HEK293 (cell line): ENCODE results near the gene ZNF266.

ENCODE experiments used
- CTCF ChIA-PET: fragments of 350-600 bp; formaldehyde crosslinking; extraction: SDS; loops from one replicate; lab custom pipeline; 2021; ENCODE audit warnings: antibody characterized with exemption; lab: Yijun Ruan, JAX
- POLR2A ChIA-PET: fragments of 300-600 bp; formaldehyde crosslinking; extraction: SDS; loops from one replicate; lab custom pipeline; 2020; ENCODE audit warnings: antibody characterized with exemption, inconsistent platforms; lab: Yijun Ruan, JAX
- H3K27ac ChIP-seq: fragments of 200-500 bp; sonication (Bioruptor generic); 2 replicates; pipeline ENCODE4 v1.5.1; 2014; ENCODE audit warnings: low read depth, low read length, control low read depth, inconsistent platforms; ENCODE audit errors: extremely low read depth
- H3K36me3 ChIP-seq, 2 experiments: fragments of 200-500 bp in 1 of 2; sonication (Bioruptor generic) in 1 of 2; 1 replicate in 1 of 2; 2 replicates in 1 of 2; pipeline ENCODE4 v1.5.1; 2014 to 2017; ENCODE audit warnings: inconsistent platforms in 2 of 2, low read length in 2 of 2; ENCODE audit not compliant: control insufficient read depth in 2 of 2, insufficient read depth in 1 of 2
- H3K4me1 ChIP-seq: fragments of 200-500 bp; sonication (Bioruptor generic); 2 replicates; pipeline ENCODE4 v1.5.1; 2014; ENCODE audit warnings: mild to moderate bottlenecking, low read length, inconsistent platforms; ENCODE audit not compliant: control insufficient read depth, insufficient read depth
- H3K4me3 ChIP-seq: 2 replicates; pipeline ENCODE4 v1.5.1; 2011; ENCODE audit warnings: low read depth, mild to moderate bottlenecking, control low read depth, low read length, moderate library complexity
- H3K9me3 ChIP-seq: fragments of 200-500 bp; sonication (Bioruptor generic); 2 replicates; pipeline ENCODE4 v1.5.1; 2014; ENCODE audit warnings: low read depth, low read length, inconsistent platforms; ENCODE audit not compliant: control insufficient read depth, insufficient read depth
- BCL11A ChIP-seq: fragments of 450-650 bp; formaldehyde crosslinking; IDR thresholded peaks from 2 replicates; pipeline ENCODE4 v1.5.1; 2016; ENCODE audit warnings: low read depth, missing biosample characterization, missing genetic modification characterization
- GLIS1 ChIP-seq: fragments of 450-650 bp; formaldehyde crosslinking; IDR thresholded peaks from 2 replicates; pipeline ENCODE4 v1.5.1; 2016; ENCODE audit warnings: missing biosample characterization, missing genetic modification characterization
- KLF10 ChIP-seq: fragments of 450-650 bp; IDR thresholded peaks from 2 replicates; pipeline ENCODE4 v1.5.1; 2018; ENCODE audit warnings: missing biosample characterization, mild to moderate bottlenecking, missing genetic modification characterization
- SP2 ChIP-seq: fragments of 450-650 bp; formaldehyde crosslinking; IDR thresholded peaks from 2 replicates; pipeline ENCODE4 v1.5.1; 2016; ENCODE audit warnings: missing biosample characterization, missing genetic modification characterization
- ZEB2 ChIP-seq: fragments of 450-650 bp; formaldehyde crosslinking; IDR thresholded peaks from 2 replicates; pipeline ENCODE4 v1.5.1; 2016; ENCODE audit warnings: missing biosample characterization, missing genetic modification characterization
- ZFHX2 ChIP-seq: fragments of 450-650 bp; formaldehyde crosslinking; conservative IDR thresholded peaks from 2 replicates; pipeline ENCODE4 v1.5.1; 2016; ENCODE audit warnings: missing biosample characterization, missing genetic modification characterization
- ZNF274 ChIP-seq, 2 experiments: fragments of 200-500 bp in 1 of 2; fragments of 450-650 bp in 1 of 2; sonication (Bioruptor generic) in 1 of 2; formaldehyde crosslinking in 1 of 2; IDR thresholded peaks; 2 replicates each; pipeline versions ENCODE4 v1.5.1 to v1.6.1; 2014 to 2016; ENCODE audit warnings: borderline replicate concordance in 1 of 2, inconsistent platforms in 1 of 2, low read length in 1 of 2, missing biosample characterization in 1 of 2, missing genetic modification characterization in 1 of 2
- ZNF335 ChIP-seq: fragments of 450-650 bp; formaldehyde crosslinking; conservative IDR thresholded peaks from 2 replicates; pipeline ENCODE4 v1.5.1; 2016; ENCODE audit warnings: missing biosample characterization, missing genetic modification characterization
- ZNF341 ChIP-seq: fragments of 450-650 bp; formaldehyde crosslinking; IDR thresholded peaks from 2 replicates; pipeline ENCODE4; 2016; ENCODE audit warnings: low read depth, missing biosample characterization, missing genetic modification characterization
- ZNF366 ChIP-seq: fragments of 450-650 bp; formaldehyde crosslinking; conservative IDR thresholded peaks from 2 replicates; pipeline ENCODE4 v1.5.1; 2016; ENCODE audit warnings: missing biosample characterization, missing genetic modification characterization
- ZNF621 ChIP-seq: fragments of 450-650 bp; formaldehyde crosslinking; IDR thresholded peaks from 2 replicates; pipeline ENCODE4 v1.5.1; 2017; ENCODE audit warnings: missing biosample characterization, missing genetic modification characterization
- ZNF629 ChIP-seq: fragments of 450-650 bp; formaldehyde crosslinking; IDR thresholded peaks from 2 replicates; pipeline ENCODE4 v1.5.1; 2017; ENCODE audit warnings: missing biosample characterization, missing genetic modification characterization
- ZXDB ChIP-seq: fragments of 450-650 bp; formaldehyde crosslinking; IDR thresholded peaks from 2 replicates; pipeline ENCODE4 v1.5.1; 2016; ENCODE audit warnings: missing biosample characterization, missing genetic modification characterization
- TF ChIP-seq, protein P1 (sequence below): fragments of 450-650 bp; formaldehyde crosslinking; IDR thresholded peaks from 2 replicates; pipeline ENCODE4 v1.5.1; 2016; ENCODE audit warnings: missing biosample characterization, missing genetic modification characterization, low read depth
- TF ChIP-seq, protein P2 (sequence below): fragments of 450-650 bp; formaldehyde crosslinking; IDR thresholded peaks from 2 replicates; pipeline ENCODE4 v1.5.1; 2017; ENCODE audit warnings: missing biosample characterization, mild to moderate bottlenecking, missing genetic modification characterization, moderate library complexity
- TF ChIP-seq, protein P3 (sequence below): fragments of 450-650 bp; formaldehyde crosslinking; IDR thresholded peaks from 2 replicates; pipeline ENCODE4 v1.5.0; 2017; ENCODE audit warnings: missing biosample characterization, missing genetic modification characterization, borderline replicate concordance
- TF ChIP-seq, protein P4 (sequence below): sonication (generic); formaldehyde crosslinking; IDR thresholded peaks from 2 replicates; pipeline ENCODE4 v1.8.1; 2022; ENCODE audit warnings: mild to moderate bottlenecking, moderate library complexity, missing genetic modification reagents
- TF ChIP-seq, protein P5 (sequence below): fragments of 450-650 bp; formaldehyde crosslinking; IDR thresholded peaks from 2 replicates; pipeline ENCODE4 v1.5.1; 2016; ENCODE audit warnings: missing biosample characterization, missing genetic modification characterization
- TF ChIP-seq, protein P6 (sequence below): fragments of 450-650 bp; formaldehyde crosslinking; IDR thresholded peaks from 2 replicates; pipeline ENCODE4 v1.5.1; 2016; ENCODE audit warnings: missing biosample characterization, missing genetic modification characterization
- TF ChIP-seq, protein P7 (sequence below): fragments of 450-650 bp; formaldehyde crosslinking; conservative IDR thresholded peaks from 2 replicates; pipeline ENCODE4 v1.5.1; 2016; ENCODE audit warnings: low read depth, missing biosample characterization, missing genetic modification characterization

ZNF266 gene

DNA sequence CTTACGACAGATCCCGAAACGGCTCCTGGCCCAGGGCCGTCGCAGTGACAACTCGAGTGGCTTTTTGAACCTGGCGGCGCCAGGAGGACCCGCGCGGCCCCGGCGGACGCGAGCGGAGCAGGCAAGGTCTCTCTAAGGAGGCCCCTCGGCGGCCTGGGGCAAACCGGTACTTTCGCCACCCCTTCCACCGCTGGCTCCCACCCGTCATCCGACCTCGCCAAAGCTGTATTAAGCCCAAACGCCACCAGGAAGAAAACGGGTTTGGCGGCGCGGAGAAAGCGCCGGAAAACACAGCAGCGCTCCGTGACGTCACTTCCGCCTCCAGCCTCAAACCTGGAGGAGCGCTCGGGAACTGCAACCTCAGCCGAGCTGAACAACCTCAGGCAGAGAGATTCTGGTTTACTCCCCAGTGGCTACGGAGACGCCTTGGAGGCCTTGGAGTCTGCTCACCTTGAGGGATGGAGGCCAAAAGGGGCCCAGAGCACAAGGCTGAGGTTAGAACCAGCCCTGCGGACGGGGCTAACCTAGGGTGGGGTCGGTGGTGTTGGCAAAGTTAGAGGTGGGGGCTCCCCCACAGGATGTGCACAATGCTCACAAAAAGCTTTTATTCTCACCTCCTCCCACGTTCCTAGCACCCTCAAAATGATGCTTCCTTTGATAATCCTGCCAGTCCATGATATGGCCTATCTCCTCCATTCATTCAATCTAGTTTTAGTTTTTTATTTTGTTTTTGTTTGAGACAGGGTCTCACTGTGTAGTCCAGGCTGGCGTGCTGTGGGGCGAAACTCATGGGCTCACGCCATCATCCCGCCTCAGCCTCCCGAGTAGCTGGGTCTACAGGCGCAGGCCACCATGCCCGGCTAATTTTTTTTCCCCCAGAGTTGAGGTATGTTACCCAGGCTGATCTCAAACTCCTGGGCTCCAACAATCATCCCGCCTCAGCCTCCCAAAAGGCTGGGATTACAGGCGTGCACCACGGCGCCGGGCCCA, at the start of gene ZNF266:
Gene ZNF266, minus strand, starts transcription at position 295 of the 990 bp plus-strand sequence. CDS start 15,484 bp downstream, outside the sequence.
- H3K36me3 ChIP-seq = peaks cover 17 to 36% of the 10 kb centered on the region in 2 experiments
- ChIA-PET CTCF (interaction anchor here (0.7 to 0.8 kb wide), 2 partner anchors 19 to 238 kb away, joined by 3 to 4 read pairs; no protein-coding TSS in a partner anchor), POLR2A (interaction anchor here (0.6 to 1.0 kb wide), 2 partner anchors 111 to 112 kb away, joined by 4 to 9 read pairs; partner anchors contain the start of gene ZNF559)
- TF ChIP-seq, protein P1, sequence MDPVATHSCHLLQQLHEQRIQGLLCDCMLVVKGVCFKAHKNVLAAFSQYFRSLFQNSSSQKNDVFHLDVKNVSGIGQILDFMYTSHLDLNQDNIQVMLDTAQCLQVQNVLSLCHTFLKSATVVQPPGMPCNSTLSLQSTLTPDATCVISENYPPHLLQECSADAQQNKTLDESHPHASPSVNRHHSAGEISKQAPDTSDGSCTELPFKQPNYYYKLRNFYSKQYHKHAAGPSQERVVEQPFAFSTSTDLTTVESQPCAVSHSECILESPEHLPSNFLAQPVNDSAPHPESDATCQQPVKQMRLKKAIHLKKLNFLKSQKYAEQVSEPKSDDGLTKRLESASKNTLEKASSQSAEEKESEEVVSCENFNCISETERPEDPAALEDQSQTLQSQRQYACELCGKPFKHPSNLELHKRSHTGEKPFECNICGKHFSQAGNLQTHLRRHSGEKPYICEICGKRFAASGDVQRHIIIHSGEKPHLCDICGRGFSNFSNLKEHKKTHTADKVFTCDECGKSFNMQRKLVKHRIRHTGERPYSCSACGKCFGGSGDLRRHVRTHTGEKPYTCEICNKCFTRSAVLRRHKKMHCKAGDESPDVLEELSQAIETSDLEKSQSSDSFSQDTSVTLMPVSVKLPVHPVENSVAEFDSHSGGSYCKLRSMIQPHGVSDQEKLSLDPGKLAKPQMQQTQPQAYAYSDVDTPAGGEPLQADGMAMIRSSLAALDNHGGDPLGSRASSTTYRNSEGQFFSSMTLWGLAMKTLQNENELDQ (tag by site-specific recombination) = no peak
- TF ChIP-seq ZXDB (tag by site-specific recombination) (peak; percentile 41; the same call in 1 of the 2 replicates), BCL11A (no peak), ZEB2 (tag by site-specific recombination) (0 out of 2 replicates have a peak, but pooled peaks have one; percentile 24), SP2 (tag by site-specific recombination) (peak; percentile 64), ZFHX2 (tag by site-specific recombination) (no peak), ZNF274 (IDR thresholded peaks at IDR 0.05; ENCODE audit: low read length) (no peak), ZNF274 (tag by site-specific recombination; IDR thresholded peaks at IDR 0.05; ENCODE audit: borderline replicate concordance) (no peak), ZNF621 (tag by site-specific recombination) (no peak), KLF10 (tag by site-specific recombination) (no peak), ZNF335 (tag by site-specific recombination) (peak; percentile 91), ZNF629 (tag by site-specific recombination) (peak; percentile 93), ZNF366 (tag by site-specific recombination) (no peak), GLIS1 (tag by site-specific recombination) (0 out of 2 replicates have a peak, but pooled peaks have one; percentile 25), ZNF341 (tag by site-specific recombination) (0 out of 2 replicates have a peak, but pooled peaks have one; percentile 21)
- TF ChIP-seq, protein P2, sequence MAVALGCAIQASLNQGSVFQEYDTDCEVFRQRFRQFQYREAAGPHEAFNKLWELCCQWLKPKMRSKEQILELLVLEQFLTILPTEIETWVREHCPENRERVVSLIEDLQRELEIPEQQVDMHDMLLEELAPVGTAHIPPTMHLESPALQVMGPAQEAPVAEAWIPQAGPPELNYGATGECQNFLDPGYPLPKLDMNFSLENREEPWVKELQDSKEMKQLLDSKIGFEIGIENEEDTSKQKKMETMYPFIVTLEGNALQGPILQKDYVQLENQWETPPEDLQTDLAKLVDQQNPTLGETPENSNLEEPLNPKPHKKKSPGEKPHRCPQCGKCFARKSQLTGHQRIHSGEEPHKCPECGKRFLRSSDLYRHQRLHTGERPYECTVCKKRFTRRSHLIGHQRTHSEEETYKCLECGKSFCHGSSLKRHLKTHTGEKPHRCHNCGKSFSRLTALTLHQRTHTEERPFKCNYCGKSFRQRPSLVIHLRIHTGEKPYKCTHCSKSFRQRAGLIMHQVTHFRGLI = no peak
- TF ChIP-seq, protein P3, sequence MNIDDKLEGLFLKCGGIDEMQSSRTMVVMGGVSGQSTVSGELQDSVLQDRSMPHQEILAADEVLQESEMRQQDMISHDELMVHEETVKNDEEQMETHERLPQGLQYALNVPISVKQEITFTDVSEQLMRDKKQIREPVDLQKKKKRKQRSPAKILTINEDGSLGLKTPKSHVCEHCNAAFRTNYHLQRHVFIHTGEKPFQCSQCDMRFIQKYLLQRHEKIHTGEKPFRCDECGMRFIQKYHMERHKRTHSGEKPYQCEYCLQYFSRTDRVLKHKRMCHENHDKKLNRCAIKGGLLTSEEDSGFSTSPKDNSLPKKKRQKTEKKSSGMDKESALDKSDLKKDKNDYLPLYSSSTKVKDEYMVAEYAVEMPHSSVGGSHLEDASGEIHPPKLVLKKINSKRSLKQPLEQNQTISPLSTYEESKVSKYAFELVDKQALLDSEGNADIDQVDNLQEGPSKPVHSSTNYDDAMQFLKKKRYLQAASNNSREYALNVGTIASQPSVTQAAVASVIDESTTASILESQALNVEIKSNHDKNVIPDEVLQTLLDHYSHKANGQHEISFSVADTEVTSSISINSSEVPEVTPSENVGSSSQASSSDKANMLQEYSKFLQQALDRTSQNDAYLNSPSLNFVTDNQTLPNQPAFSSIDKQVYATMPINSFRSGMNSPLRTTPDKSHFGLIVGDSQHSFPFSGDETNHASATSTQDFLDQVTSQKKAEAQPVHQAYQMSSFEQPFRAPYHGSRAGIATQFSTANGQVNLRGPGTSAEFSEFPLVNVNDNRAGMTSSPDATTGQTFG (tag by site-specific recombination) = no peak
- TF ChIP-seq, protein P4, sequence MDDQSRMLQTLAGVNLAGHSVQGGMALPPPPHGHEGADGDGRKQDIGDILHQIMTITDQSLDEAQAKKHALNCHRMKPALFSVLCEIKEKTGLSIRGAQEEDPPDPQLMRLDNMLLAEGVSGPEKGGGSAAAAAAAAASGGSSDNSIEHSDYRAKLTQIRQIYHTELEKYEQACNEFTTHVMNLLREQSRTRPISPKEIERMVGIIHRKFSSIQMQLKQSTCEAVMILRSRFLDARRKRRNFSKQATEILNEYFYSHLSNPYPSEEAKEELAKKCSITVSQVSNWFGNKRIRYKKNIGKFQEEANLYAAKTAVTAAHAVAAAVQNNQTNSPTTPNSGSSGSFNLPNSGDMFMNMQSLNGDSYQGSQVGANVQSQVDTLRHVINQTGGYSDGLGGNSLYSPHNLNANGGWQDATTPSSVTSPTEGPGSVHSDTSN (CRISPR knock-in tag) = no peak
- TF ChIP-seq, protein P5, sequence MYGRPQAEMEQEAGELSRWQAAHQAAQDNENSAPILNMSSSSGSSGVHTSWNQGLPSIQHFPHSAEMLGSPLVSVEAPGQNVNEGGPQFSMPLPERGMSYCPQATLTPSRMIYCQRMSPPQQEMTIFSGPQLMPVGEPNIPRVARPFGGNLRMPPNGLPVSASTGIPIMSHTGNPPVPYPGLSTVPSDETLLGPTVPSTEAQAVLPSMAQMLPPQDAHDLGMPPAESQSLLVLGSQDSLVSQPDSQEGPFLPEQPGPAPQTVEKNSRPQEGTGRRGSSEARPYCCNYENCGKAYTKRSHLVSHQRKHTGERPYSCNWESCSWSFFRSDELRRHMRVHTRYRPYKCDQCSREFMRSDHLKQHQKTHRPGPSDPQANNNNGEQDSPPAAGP (tag by site-specific recombination) = no peak
- TF ChIP-seq, protein P6, sequence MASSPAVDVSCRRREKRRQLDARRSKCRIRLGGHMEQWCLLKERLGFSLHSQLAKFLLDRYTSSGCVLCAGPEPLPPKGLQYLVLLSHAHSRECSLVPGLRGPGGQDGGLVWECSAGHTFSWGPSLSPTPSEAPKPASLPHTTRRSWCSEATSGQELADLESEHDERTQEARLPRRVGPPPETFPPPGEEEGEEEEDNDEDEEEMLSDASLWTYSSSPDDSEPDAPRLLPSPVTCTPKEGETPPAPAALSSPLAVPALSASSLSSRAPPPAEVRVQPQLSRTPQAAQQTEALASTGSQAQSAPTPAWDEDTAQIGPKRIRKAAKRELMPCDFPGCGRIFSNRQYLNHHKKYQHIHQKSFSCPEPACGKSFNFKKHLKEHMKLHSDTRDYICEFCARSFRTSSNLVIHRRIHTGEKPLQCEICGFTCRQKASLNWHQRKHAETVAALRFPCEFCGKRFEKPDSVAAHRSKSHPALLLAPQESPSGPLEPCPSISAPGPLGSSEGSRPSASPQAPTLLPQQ (tag by site-specific recombination) = 0 out of 2 replicates have a peak, but pooled peaks have one; percentile 29
- TF ChIP-seq, protein P7, sequence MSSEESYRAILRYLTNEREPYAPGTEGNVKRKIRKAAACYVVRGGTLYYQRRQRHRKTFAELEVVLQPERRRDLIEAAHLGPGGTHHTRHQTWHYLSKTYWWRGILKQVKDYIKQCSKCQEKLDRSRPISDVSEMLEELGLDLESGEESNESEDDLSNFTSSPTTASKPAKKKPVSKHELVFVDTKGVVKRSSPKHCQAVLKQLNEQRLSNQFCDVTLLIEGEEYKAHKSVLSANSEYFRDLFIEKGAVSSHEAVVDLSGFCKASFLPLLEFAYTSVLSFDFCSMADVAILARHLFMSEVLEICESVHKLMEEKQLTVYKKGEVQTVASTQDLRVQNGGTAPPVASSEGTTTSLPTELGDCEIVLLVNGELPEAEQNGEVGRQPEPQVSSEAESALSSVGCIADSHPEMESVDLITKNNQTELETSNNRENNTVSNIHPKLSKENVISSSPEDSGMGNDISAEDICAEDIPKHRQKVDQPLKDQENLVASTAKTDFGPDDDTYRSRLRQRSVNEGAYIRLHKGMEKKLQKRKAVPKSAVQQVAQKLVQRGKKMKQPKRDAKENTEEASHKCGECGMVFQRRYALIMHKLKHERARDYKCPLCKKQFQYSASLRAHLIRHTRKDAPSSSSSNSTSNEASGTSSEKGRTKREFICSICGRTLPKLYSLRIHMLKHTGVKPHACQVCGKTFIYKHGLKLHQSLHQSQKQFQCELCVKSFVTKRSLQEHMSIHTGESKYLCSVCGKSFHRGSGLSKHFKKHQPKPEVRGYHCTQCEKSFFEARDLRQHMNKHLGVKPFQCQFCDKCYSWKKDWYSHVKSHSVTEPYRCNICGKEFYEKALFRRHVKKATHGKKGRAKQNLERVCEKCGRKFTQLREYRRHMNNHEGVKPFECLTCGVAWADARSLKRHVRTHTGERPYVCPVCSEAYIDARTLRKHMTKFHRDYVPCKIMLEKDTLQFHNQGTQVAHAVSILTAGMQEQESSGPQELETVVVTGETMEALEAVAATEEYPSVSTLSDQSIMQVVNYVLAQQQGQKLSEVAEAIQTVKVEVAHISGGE (tag by site-specific recombination) = peak; percentile 88

More for the DNA sequence above, at the start of gene ZNF266:
- Histone ChIP-seq H3K27ac (peak within 1 kb of the TSS; percentile 59), H3K4me3 (peak within 1 kb of the TSS; percentile 95), H3K9me3 (no peaks in the 10 kb centered on the region), H3K4me1 (no peaks in the 10 kb centered on the region)
